Measurements from ENCODE around the gene CYP4F11.
"Not testable (repeated sequence)": the region's sequence is repeated elsewhere in the genome, so short reads cannot be mapped to it uniquely, and the experiment has no call there.

The CYP4F11 gene

GRCh38 chr19:15934332-15935078, at the start of gene CYP4F11:
Gene CYP4F11, minus strand, starts transcription at chr19:15934529. Its CDS starts 121 bp downstream, at chr19:15934408.
- DNase-seq, result no peak

- no peak for DNase-seq
These were observed 45.0 kb upstream of the CYP4F11 start for GRCh38 chr19:15979293-15979692.

- DNase-seq, result no peak
These were observed 43.4 kb upstream of the CYP4F11 start for GRCh38 chr19:15977690-15978089.

- DNase-seq, result no peak
These were observed 42.7 kb upstream of the CYP4F11 start for GRCh38 chr19:15976836-15977689.

- no peak for DNase-seq
These were observed 40.5 kb upstream of the CYP4F11 start for GRCh38 chr19:15974856-15975255.

GRCh38 chr19:15972043-15972442, 37.7 kb upstream of the CYP4F11 start:
- not testable (repeated sequence) for DNase-seq

- no peak for DNase-seq
These were observed 37.0 kb upstream of the CYP4F11 start for GRCh38 chr19:15971224-15971780.

- DNase-seq, result no peak
These were observed 29.9 kb upstream of the CYP4F11 start for GRCh38 chr19:15964231-15964630.

GRCh38 chr19:15962319-15962718, 28.0 kb upstream of the CYP4F11 start:
- DNase-seq, result no peak

GRCh38 chr19:15954820-15955219, 20.5 kb upstream of the CYP4F11 start:
- no peak for DNase-seq

- no peak for DNase-seq
These were observed 14.1 kb upstream of the CYP4F11 start, which contains the start of gene OR10H4 for GRCh38 chr19:15948223-15949058. Gene OR10H4, plus strand, starts transcription at chr19:15949008. Its CDS starts 0 bp downstream, at chr19:15949008.

GRCh38 chr19:15945301-15945700, 11.0 kb upstream of the CYP4F11 start:
- DNase-seq, result no peak

- DNase-seq, result no peak
These were observed 10.1 kb upstream of the CYP4F11 start for GRCh38 chr19:15944401-15944800.

GRCh38 chr19:15937771-15938170, 3.4 kb upstream of the CYP4F11 start:
- no peak for DNase-seq

GRCh38 chr19:15936950-15937349, 2.6 kb upstream of the CYP4F11 start:
- DNase-seq, result no peak

GRCh38 chr19:15936173-15936572, 1.8 kb upstream of the CYP4F11 start:
- DNase-seq, result no peak

- no peak for DNase-seq
These were observed 906 bp upstream of the CYP4F11 start for GRCh38 chr19:15935167-15935702.

- not testable (repeated sequence) for DNase-seq
These were observed 483 bp downstream of the CYP4F11 start for GRCh38 chr19:15933761-15934331.

- no peak for DNase-seq
These were observed 6.0 kb downstream of the CYP4F11 start for GRCh38 chr19:15928321-15928720.

GRCh38 chr19:15926484-15926883, 7.8 kb downstream of the CYP4F11 start:
- no peak for DNase-seq

- no peak for DNase-seq
These were observed 10.6 kb downstream of the CYP4F11 start for GRCh38 chr19:15923702-15924101.

GRCh38 chr19:15922021-15922420, 12.3 kb downstream of the CYP4F11 start:
- DNase-seq, result no peak
